K562 (cell line): Measurements from ENCODE around the gene TRMT1. TPM values are rescaled to one million over a fixed set of nuclear protein-coding genes. Genes with fewer than 3 reads are reported as not detected.
A peak's percentile ranks its signal among the peaks of the same experiment; 100 is the strongest.

Experiments used
- ARID1B ChIP-seq: fragments of 450-650 bp; IDR thresholded peaks from 2 replicates; pipeline ENCODE4 v1.6.1; 2016; ENCODE audit warnings: antibody characterized with exemption, mild to moderate bottlenecking, inconsistent platforms
- BHLHE40 ChIP-seq: IDR thresholded peaks from 2 replicates; pipeline ENCODE4 v1.6.1; 2011; ENCODE audit warnings: low read length, improper control_type of control experiment
- CBX8 ChIP-seq: fragments of 200-600 bp; sonication (generic); IDR thresholded peaks from 2 replicates; pipeline ENCODE4 v1.6.1; 2012; ENCODE audit warnings: borderline replicate concordance, mixed run types, low read depth, mild to moderate bottlenecking, moderate library complexity, mixed read lengths, low read length, control low read depth, inconsistent platforms; ENCODE audit not compliant: poor library complexity, severe bottlenecking; ENCODE audit errors: extremely low read depth
- CEBPB ChIP-seq: fragments of 450-650 bp; IDR thresholded peaks from 2 replicates; pipeline ENCODE4 v1.6.1; 2016; ENCODE audit warnings: missing genetic modification characterization, missing compliant biosample characterization
- CEBPZ ChIP-seq: fragments of 150-350 bp; IDR thresholded peaks from 2 replicates; pipeline ENCODE4 v1.6.1; 2014; ENCODE audit warnings: low read depth, mild to moderate bottlenecking, low read length, borderline replicate concordance
- CSDE1 ChIP-seq, 2 experiments: fragments of 450-650 bp; IDR thresholded peaks; 2 replicates each; pipeline ENCODE4 v1.6.1; 2016; ENCODE audit warnings: mild to moderate bottlenecking in 1 of 2
- CTBP1 ChIP-seq: fragments of 450-650 bp; IDR thresholded peaks from 2 replicates; pipeline ENCODE4 v1.6.1; 2016; ENCODE audit warnings: borderline replicate concordance
- EGR1 ChIP-seq: fragments of 450-650 bp; conservative IDR thresholded peaks from 2 replicates; pipeline ENCODE4 v1.6.1; 2017; ENCODE audit warnings: mild to moderate bottlenecking
- HDGF ChIP-seq: fragments of 450-650 bp; IDR thresholded peaks from 2 replicates; pipeline ENCODE4 v1.6.1; 2016
- HNRNPK ChIP-seq: fragments of 200-400 bp; formaldehyde crosslinking; IDR thresholded peaks from one replicate; pipeline ENCODE4 v1.6.1; 2018; ENCODE audit warnings: mild to moderate bottlenecking, low read depth, low read length; ENCODE audit not compliant: poor library complexity, severe bottlenecking
- KDM1A ChIP-seq, 2 experiments: fragments of 450-650 bp; IDR thresholded peaks; 2 replicates each; pipeline ENCODE4 v1.6.1; 2016; ENCODE audit warnings: mild to moderate bottlenecking in 2 of 2
- LCOR ChIP-seq: sonication (generic); formaldehyde crosslinking; IDR thresholded peaks from 2 replicates; pipeline ENCODE4 v1.8.0; 2022; ENCODE audit warnings: mild to moderate bottlenecking, missing genetic modification reagents
- MIER1 ChIP-seq: fragments of 450-650 bp; IDR thresholded peaks from 2 replicates; pipeline ENCODE4 v1.6.1; 2016; ENCODE audit warnings: antibody characterized with exemption, mild to moderate bottlenecking, low read depth
- PHB2 ChIP-seq: fragments of 450-650 bp; IDR thresholded peaks from 2 replicates; pipeline ENCODE4 v1.6.1; 2017; ENCODE audit warnings: low read depth
- RAD51 ChIP-seq: fragments of 450-650 bp; IDR thresholded peaks from 2 replicates; pipeline ENCODE4 v1.7.1; 2016; ENCODE audit warnings: low read depth, mild to moderate bottlenecking, borderline replicate concordance
- STAG1 ChIP-seq: sonication (generic); formaldehyde crosslinking; IDR thresholded peaks from 2 replicates; pipeline ENCODE4 v1.5.0; 2020; ENCODE audit warnings: missing genetic modification reagents, borderline replicate concordance
- TBL1XR1 ChIP-seq, 2 experiments: IDR thresholded peaks; 2 replicates each; pipeline ENCODE4 v1.6.1; 2012; ENCODE audit warnings: improper control_type of control experiment in 2 of 2, low read length in 2 of 2, mild to moderate bottlenecking in 1 of 2
- TFAP4 ChIP-seq: sonication (generic); formaldehyde crosslinking; IDR thresholded peaks from 2 replicates; pipeline ENCODE4 v1.8.0; 2022; ENCODE audit warnings: missing genetic modification reagents, mild to moderate bottlenecking, moderate library complexity, borderline replicate concordance
- ZBTB8A ChIP-seq: fragments of 450-650 bp; IDR thresholded peaks from 2 replicates; pipeline ENCODE4 v1.6.1; 2018; ENCODE audit warnings: mild to moderate bottlenecking, moderate library complexity; ENCODE audit not compliant: partially characterized antibody
- ZFP1 ChIP-seq: fragments of 450-650 bp; formaldehyde crosslinking; IDR thresholded peaks from 2 replicates; pipeline ENCODE4 v1.4.0; 2020; ENCODE audit warnings: mild to moderate bottlenecking, mixed read lengths
- ZNF134 ChIP-seq: fragments of 250-450 bp; sonication (Bioruptor Pico); conservative IDR thresholded peaks from 2 replicates; pipeline ENCODE4 v1.4.0; 2020
- ZNF384 ChIP-seq: IDR thresholded peaks from 2 replicates; pipeline ENCODE4 v1.6.1; 2012; ENCODE audit warnings: low read depth, low read length, improper control_type of control experiment
- polyA plus RNA-seq, 8 experiments: library from polyadenylated mRNA; depleted of rRNA in 4 of 8; stranded (reverse) in 5 of 8; unstranded in 3 of 8; fragments of >200 nt; fragmentation: Nextera tagmentation in 2 of 8; fragmentation: Illumina TruSeq in 1 of 8; extraction: Ambion mirVana in 2 of 8; extraction: Trizol in 1 of 8; gene quantifications; 2 replicates each; pipeline versions ENCODE4 v1.2.1 to v1.2.3, GENCODE V29; 2011 to 2014; ENCODE audit warnings: inconsistent platforms in 1 of 8, missing spikeins in 1 of 8
- total RNA-seq, 7 experiments: library from RNA; depleted of rRNA in 6 of 7; stranded (reverse); fragments of >200 nt in 6 of 7; fragmentation: Illumina TruSeq in 2 of 7; extraction: Trizol in 2 of 7; gene quantifications; 2 replicates each; pipeline versions ENCODE4 v1.2.1 to v1.2.3, GENCODE V29; 2011 to 2021; ENCODE audit warnings: low replicate concordance in 1 of 7
- TF ChIP-seq, protein P1 (sequence below): IDR thresholded peaks from 2 replicates; pipeline ENCODE4 v1.6.1; 2011; ENCODE audit warnings: borderline replicate concordance, low read depth, mild to moderate bottlenecking, moderate library complexity, low read length; ENCODE audit not compliant: insufficient read depth, poor library complexity, severe bottlenecking

TRMT1 gene
- total and polyA plus RNA-seq, 9 of the 15 experiments (the other 6 are each of a cell fraction or from before 2014, with no cell fraction given) = 5.8 to 158 (median 54.3) TPM

- TF ChIP-seq, protein P1, sequence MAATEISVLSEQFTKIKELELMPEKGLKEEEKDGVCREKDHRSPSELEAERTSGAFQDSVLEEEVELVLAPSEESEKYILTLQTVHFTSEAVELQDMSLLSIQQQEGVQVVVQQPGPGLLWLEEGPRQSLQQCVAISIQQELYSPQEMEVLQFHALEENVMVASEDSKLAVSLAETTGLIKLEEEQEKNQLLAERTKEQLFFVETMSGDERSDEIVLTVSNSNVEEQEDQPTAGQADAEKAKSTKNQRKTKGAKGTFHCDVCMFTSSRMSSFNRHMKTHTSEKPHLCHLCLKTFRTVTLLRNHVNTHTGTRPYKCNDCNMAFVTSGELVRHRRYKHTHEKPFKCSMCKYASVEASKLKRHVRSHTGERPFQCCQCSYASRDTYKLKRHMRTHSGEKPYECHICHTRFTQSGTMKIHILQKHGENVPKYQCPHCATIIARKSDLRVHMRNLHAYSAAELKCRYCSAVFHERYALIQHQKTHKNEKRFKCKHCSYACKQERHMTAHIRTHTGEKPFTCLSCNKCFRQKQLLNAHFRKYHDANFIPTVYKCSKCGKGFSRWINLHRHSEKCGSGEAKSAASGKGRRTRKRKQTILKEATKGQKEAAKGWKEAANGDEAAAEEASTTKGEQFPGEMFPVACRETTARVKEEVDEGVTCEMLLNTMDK = no peak
- TF ChIP-seq CBX8 = no peak
- no peak for TF ChIP-seq HNRNPK
- TF ChIP-seq RAD51 = no peak
- TF ChIP-seq CTBP1 = peak; percentile 54; the same call in 1 of the 2 replicates
- no peak for TF ChIP-seq ZFP1
- no peak for TF ChIP-seq TBL1XR1 (IDR thresholded peaks at IDR 0.05; ENCODE audit: low read length in 2 of 2)
- peak; percentile 69; the same call in 1 of the 2 replicates for TF ChIP-seq LCOR
- peak; percentile 92 for TF ChIP-seq ZNF384
- no peak for TF ChIP-seq BHLHE40
- TF ChIP-seq CEBPB (tag) = peak; percentile 93
- no peak for TF ChIP-seq PHB2
- TF ChIP-seq EGR1 = peak; percentile 57; the same call in 1 of the 2 replicates
- peak; percentile 59; the same call in 1 of the 2 replicates for TF ChIP-seq HDGF
- no peak for TF ChIP-seq CEBPZ
- TF ChIP-seq ZNF134 (CRISPR knock-in tag) = no peak
- TF ChIP-seq ARID1B = peak; percentile 52; the same call in 1 of the 2 replicates
- no peak for TF ChIP-seq CSDE1 (IDR thresholded peaks at IDR 0.05)
- no peak for TF ChIP-seq STAG1 (CRISPR knock-in tag)
- TF ChIP-seq MIER1 = no peak
- peak; percentile 76 to 86 for TF ChIP-seq KDM1A (IDR thresholded peaks at IDR 0.05)
- peak; percentile 29; the same call in 1 of the 2 replicates for TF ChIP-seq TFAP4
- no peak for TF ChIP-seq ZBTB8A
Measured at GRCh38 chr19:13146763-13147563, 30.4 kb upstream of the TRMT1 start (continued).
